Liver (tissue), 9 donors: ENCODE measurements around the gene EXOC4. TPM values are rescaled to one million over a fixed set of nuclear protein-coding genes. Genes with fewer than 3 reads are reported as not detected.

Source experiments
- DNase-seq: peaks from one replicate; pipeline ENCODE4 v3.0.0-alpha.2; 2017; ENCODE audit warnings: low spot score
- H3K27ac ChIP-seq, 2 donors: one replicate each; pipeline ENCODE4 v1.7.0; 2013; ENCODE audit warnings: inconsistent platforms in 2 of 2, low read length in 2 of 2, control low read depth in 1 of 2, low read depth in 1 of 2, mild to moderate bottlenecking in 1 of 2
- H3K27me3 ChIP-seq, 4 donors: one replicate each; pipeline versions ENCODE4 v1.6.1 to v1.7.0; 2013; ENCODE audit warnings: low read length in 3 of 4, inconsistent platforms in 1 of 4, mild to moderate bottlenecking in 1 of 4, moderate library complexity in 1 of 4; ENCODE audit not compliant: control insufficient read depth in 4 of 4, insufficient read depth in 4 of 4
- H3K36me3 ChIP-seq, 4 donors: one replicate each; pipeline versions ENCODE4 v1.6.1 to v1.7.0; 2013; ENCODE audit warnings: low read length in 3 of 4, mild to moderate bottlenecking in 3 of 4, low read depth in 1 of 4, moderate library complexity in 1 of 4; ENCODE audit not compliant: control insufficient read depth in 4 of 4, insufficient read depth in 3 of 4
- H3K4me1 ChIP-seq, 4 donors: one replicate each; pipeline versions ENCODE4 v1.6.1 to v1.7.0; 2013; ENCODE audit warnings: low read length in 3 of 4, mild to moderate bottlenecking in 3 of 4, moderate library complexity in 1 of 4; ENCODE audit not compliant: control insufficient read depth in 4 of 4, insufficient read depth in 4 of 4
- H3K4me3 ChIP-seq, 3 donors: one replicate each; pipeline versions ENCODE4 v1.6.1 to v1.7.0; 2013; ENCODE audit warnings: low read length in 3 of 3, control low read depth in 1 of 3, low read depth in 1 of 3, mild to moderate bottlenecking in 1 of 3
- H3K9ac ChIP-seq, 2 donors: one replicate each; pipeline ENCODE4 v1.7.0; 2013; ENCODE audit warnings: low read length in 2 of 2, mild to moderate bottlenecking in 2 of 2, moderate library complexity in 2 of 2, control low read depth in 1 of 2, low read depth in 1 of 2
- H3K9me3 ChIP-seq, 4 donors: one replicate each; pipeline versions ENCODE4 v1.6.1 to v1.7.0; 2013; ENCODE audit warnings: low read length in 3 of 4; ENCODE audit not compliant: control insufficient read depth in 4 of 4
- ATF3 ChIP-seq: IDR thresholded peaks from 2 replicates; pipeline ENCODE4 v1.6.1; 2016; ENCODE audit warnings: antibody characterized with exemption
- CTCF ChIP-seq: fragments of 150-350 bp; IDR thresholded peaks from 2 replicates; pipeline ENCODE4 v1.5.1; 2017; ENCODE audit warnings: improper control_type of control experiment, low read depth, low read length; ENCODE audit not compliant: missing input control
- EGR1 ChIP-seq, 2 donors: IDR thresholded peaks; 2 replicates each; pipeline ENCODE4 v1.6.1; 2016 to 2018; ENCODE audit warnings: antibody characterized with exemption in 2 of 2, low read depth in 2 of 2
- FOXA1 ChIP-seq: IDR thresholded peaks from 2 replicates; pipeline ENCODE4 v1.6.1; 2016; ENCODE audit warnings: antibody characterized with exemption
- FOXA2 ChIP-seq: IDR thresholded peaks from 2 replicates; pipeline ENCODE4 v1.6.1; 2016; ENCODE audit warnings: antibody characterized with exemption
- HNF4G ChIP-seq: IDR thresholded peaks from 2 replicates; pipeline ENCODE4 v1.6.1; 2016; ENCODE audit warnings: antibody characterized with exemption
- MAX ChIP-seq: IDR thresholded peaks from 2 replicates; pipeline ENCODE4 v1.6.1; 2016; ENCODE audit warnings: antibody characterized with exemption
- RAD21 ChIP-seq, 2 donors: IDR thresholded peaks; 2 replicates each; pipeline ENCODE4 v1.6.1; 2016; ENCODE audit warnings: antibody characterized with exemption in 2 of 2, mild to moderate bottlenecking in 2 of 2
- REST ChIP-seq: IDR thresholded peaks from 2 replicates; pipeline ENCODE4 v1.6.1; 2016; ENCODE audit warnings: antibody characterized with exemption, mild to moderate bottlenecking
- RXRA ChIP-seq, 2 donors: IDR thresholded peaks; 2 replicates each; pipeline ENCODE4 v1.6.1; 2017 to 2018; ENCODE audit warnings: antibody characterized with exemption in 2 of 2, mild to moderate bottlenecking in 1 of 2
- WGBS: extraction: QIAGEN DNeasy Blood & Tissue Kit; methylation state at CpG from one replicate; pipeline ENCODE4 v1.1.7; 2013; 5-methylcytosine and 5-hydroxymethylcytosine counted together
- polyA plus RNA-seq, 2 donors: library from polyadenylated mRNA; stranded (reverse) in 1 of 2; unstranded in 1 of 2; fragments of 200-250 nt in 1 of 2; fragments of >200 nt in 1 of 2; fragmentation: Nextera tagmentation in 1 of 2; extraction: Ambion mirVana in 1 of 2; gene quantifications; one replicate each; pipeline versions ENCODE4 v1.2.1 to v1.2.3, GENCODE V29; 2013 to 2015
- total RNA-seq, 2 donors: library from RNA; depleted of rRNA; stranded (reverse); fragments of >200 nt; gene quantifications; one replicate each; pipeline ENCODE4 v1.2.3, GENCODE V29; 2014
- donor health status: healthy.
- donor health status: healthy.
- donor health status: healthy.
- donor health status: healthy.
- donor health status: healthy.

Gene EXOC4
- total and polyA plus RNA-seq, 4 donors: 9.5 to 55.9 (median 23.6) TPM

- DNase-seq: no peak
- H3K36me3 ChIP-seq: peaks cover 0 to 4% (median 1%) of the 10 kb centered on the region in 4 donors
- 97% methylated on average over 10 of the region's 10 CpGs for WGBS
- H3K9me3 ChIP-seq: no peaks in the 10 kb centered on the region
- no peak overlapping the region for H3K27ac ChIP-seq
- no peaks in the 10 kb centered on the region for H3K27me3 ChIP-seq
- H3K4me3 ChIP-seq: no peak overlapping the region
- no peaks in the 10 kb centered on the region for H3K4me1 ChIP-seq
- TF ChIP-seq CTCF (no peak), REST (no peak), HNF4G (no peak), EGR1 (IDR thresholded peaks at IDR 0.05; ENCODE audit: low read depth in 2 of 2) (no peak), RXRA (IDR thresholded peaks at IDR 0.05) (no peak), MAX (no peak)
- H3K9ac ChIP-seq: no peak overlapping the region
Observed at GRCh38 chr7:133479456-133480065, 226.7 kb downstream of the EXOC4 start.

GRCh38 chr7:133480868-133481267, 228.0 kb downstream of the EXOC4 start:
- Histone ChIP-seq H3K27me3 (no peaks in the 10 kb centered on the region), H3K36me3 (peaks cover 0 to 2% (median 0%) of the 10 kb centered on the region in 4 donors), H3K9ac (no peak overlapping the region), H3K4me1 (no peaks in the 10 kb centered on the region), H3K4me3 (no peak overlapping the region), H3K9me3 (no peaks in the 10 kb centered on the region), H3K27ac (no peak overlapping the region)
- 94% methylated on average over 4 of the region's 4 CpGs for WGBS
- DNase-seq: no peak
- TF ChIP-seq ATF3: no peak

- H3K9me3 ChIP-seq: no peaks in the 10 kb centered on the region
- 85% methylated on average over 3 of the region's 3 CpGs for WGBS
- no peak overlapping the region for H3K4me3 ChIP-seq
- DNase-seq: no peak
- H3K27me3 ChIP-seq: no peaks in the 10 kb centered on the region
- H3K4me1 ChIP-seq: no peaks in the 10 kb centered on the region
- H3K27ac ChIP-seq: no peak overlapping the region
- peaks cover 0 to 2% (median 0%) of the 10 kb centered on the region in 4 donors for H3K36me3 ChIP-seq
- no peak overlapping the region for H3K9ac ChIP-seq
- TF ChIP-seq EGR1 (IDR thresholded peaks at IDR 0.05; ENCODE audit: low read depth in 2 of 2) (no peak), FOXA2 (no peak), RXRA (IDR thresholded peaks at IDR 0.05) (no peak), FOXA1 (no peak), RAD21 (IDR thresholded peaks at IDR 0.05) (no peak)
Observed at GRCh38 chr7:133481676-133482075, 228.8 kb downstream of the EXOC4 start.
